ENCODE measurements around the gene GPLD1. TPM values are rescaled to one million over a fixed set of nuclear protein-coding genes. Genes with fewer than 3 reads are reported as not detected.

The GPLD1 gene
- total and polyA plus RNA-seq, 4 donors = 0.50 to 8.2 (median 5.9) TPM

DNA sequence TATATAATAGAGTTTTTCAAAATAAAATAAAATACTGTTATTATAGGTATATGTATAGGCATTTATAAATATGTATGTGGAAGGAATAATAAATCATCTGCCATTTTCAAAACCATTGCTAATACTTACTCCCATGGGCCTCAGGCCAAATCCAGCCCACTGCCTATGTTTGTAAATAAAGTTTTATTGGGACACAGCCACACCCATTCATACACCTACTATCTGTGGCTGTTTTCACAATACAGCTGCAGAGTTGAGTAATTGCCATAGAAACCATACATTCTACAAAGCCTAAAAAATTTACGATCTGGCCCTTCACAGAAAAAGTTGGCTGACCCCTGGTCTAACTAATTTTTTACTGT is 14.9 kb upstream of the GPLD1 start:
- ATAC-seq (ENCODE audit: low FRiP score) = no peak
- DNase-seq = no peak
- no peaks in the 10 kb centered on the region for H3K27me3 ChIP-seq (ENCODE audit: control insufficient read depth in 1 of 2, insufficient read depth in 2 of 2, low read length in 1 of 2)
- no peaks in the 10 kb centered on the region for H3K9me3 ChIP-seq (ENCODE audit: control insufficient read depth, low read length)
- peaks cover 3 to 4% of the 10 kb centered on the region in 2 donors for H3K36me3 ChIP-seq (ENCODE audit: control insufficient read depth in 1 of 2, insufficient read depth in 2 of 2, low read length in 1 of 2)
- WGBS, 2 donors = 87 to 90% methylated on average over 1 of the region's 1 CpG
- H3K27ac ChIP-seq (ENCODE audit: low read depth in 1 of 2, low read length in 2 of 2) = no peak overlapping the region
- H3K4me1 ChIP-seq (ENCODE audit: control insufficient read depth in 1 of 2, insufficient read depth in 2 of 2, low read length in 2 of 2) = no peaks in the 10 kb centered on the region
- no peak overlapping the region for H3K4me3 ChIP-seq (ENCODE audit: low read length in 2 of 2)
- intact Hi-C loops (cut with DNase I) = no loop called here

DNA sequence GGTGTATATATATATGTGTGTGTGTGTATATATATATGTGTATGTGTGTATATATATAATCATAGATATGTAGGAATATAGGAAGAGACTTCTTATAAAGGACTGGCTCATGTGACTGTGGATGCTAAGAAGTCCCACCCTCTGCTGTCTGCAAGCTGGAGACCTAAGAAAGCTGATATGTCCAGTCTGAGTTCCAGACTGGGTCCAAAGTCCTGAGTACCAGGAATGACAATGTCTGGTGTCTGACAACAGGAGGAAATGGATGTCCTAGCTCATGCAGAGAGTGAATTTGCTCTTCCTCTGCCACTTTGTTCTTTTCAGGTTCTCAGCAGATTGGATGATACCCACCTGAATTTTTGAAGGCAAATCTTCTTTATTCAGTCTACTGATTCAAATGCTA is 12.5 kb upstream of the GPLD1 start:
- peaks cover 3 to 4% of the 10 kb centered on the region in 2 donors for H3K36me3 ChIP-seq (ENCODE audit: control insufficient read depth in 1 of 2, insufficient read depth in 2 of 2, low read length in 1 of 2)
- H3K9me3 ChIP-seq (ENCODE audit: control insufficient read depth, low read length) = no peaks in the 10 kb centered on the region
- no peak overlapping the region for H3K4me3 ChIP-seq (ENCODE audit: low read length in 2 of 2)
- H3K27me3 ChIP-seq (ENCODE audit: control insufficient read depth in 1 of 2, insufficient read depth in 2 of 2, low read length in 1 of 2) = no peaks in the 10 kb centered on the region
- DNase-seq (no peak), ATAC-seq (ENCODE audit: low FRiP score) (no peak)
- H3K27ac ChIP-seq (ENCODE audit: low read depth in 1 of 2, low read length in 2 of 2) = no peak overlapping the region
- no peaks in the 10 kb centered on the region for H3K4me1 ChIP-seq (ENCODE audit: control insufficient read depth in 1 of 2, insufficient read depth in 2 of 2, low read length in 2 of 2)
- intact Hi-C loops (cut with DNase I) = no loop called here

DNA sequence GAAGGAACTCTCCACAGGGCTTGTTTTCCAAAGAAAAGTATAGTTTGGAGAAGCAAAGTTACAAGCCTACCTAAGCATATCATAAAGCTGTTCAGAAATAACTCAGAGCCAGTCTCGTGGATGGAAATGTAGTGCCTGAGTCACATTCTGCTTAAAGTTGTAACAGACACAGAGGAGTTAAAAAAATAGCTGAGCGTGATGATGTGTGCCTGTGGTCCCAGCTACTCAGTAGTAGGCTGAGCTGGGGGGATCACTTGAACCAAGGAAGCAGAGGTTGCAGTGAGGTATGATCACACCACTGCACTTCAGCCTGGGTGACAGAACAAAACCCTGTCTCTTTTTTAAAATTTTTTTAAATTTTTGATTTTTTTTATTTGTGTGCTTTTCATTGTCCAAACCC is 12.0 kb upstream of the GPLD1 start:
- intact Hi-C loops (cut with DNase I) = no loop called here
- Histone ChIP-seq H3K27me3 (ENCODE audit: control insufficient read depth in 1 of 2, insufficient read depth in 2 of 2, low read length in 1 of 2) (no peaks in the 10 kb centered on the region), H3K9me3 (ENCODE audit: control insufficient read depth, low read length) (no peaks in the 10 kb centered on the region), H3K4me3 (ENCODE audit: low read length in 2 of 2) (no peak overlapping the region), H3K4me1 (ENCODE audit: control insufficient read depth in 1 of 2, insufficient read depth in 2 of 2, low read length in 2 of 2) (no peaks in the 10 kb centered on the region), H3K27ac (ENCODE audit: low read depth in 1 of 2, low read length in 2 of 2) (no peak overlapping the region), H3K36me3 (ENCODE audit: control insufficient read depth in 1 of 2, insufficient read depth in 2 of 2, low read length in 1 of 2) (peaks cover 3 to 4% of the 10 kb centered on the region in 2 donors)
- WGBS, 2 donors = 48 to 49% methylated on average over 2 of the region's 2 CpGs
- no peak for DNase-seq
- ATAC-seq (ENCODE audit: low FRiP score) = no peak

DNA sequence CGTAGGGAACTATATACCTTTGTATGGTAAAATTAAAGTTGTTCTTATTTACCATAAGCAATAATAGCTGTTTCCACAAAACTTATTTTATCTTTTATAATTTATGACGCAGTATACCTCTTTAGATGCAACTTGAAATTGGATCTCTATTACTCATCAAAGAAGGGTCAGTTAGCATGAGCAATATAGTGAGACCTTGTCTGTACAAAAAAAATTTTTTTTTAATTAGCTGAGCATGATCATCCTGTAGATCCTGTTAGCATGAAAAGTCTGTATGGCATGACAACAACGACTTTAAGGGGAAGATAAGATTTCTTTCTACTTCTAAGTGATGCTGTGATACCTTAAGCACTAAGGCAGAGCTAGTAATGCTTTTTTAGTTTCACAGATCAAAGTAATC is 11.3 kb upstream of the GPLD1 start:
- ATAC-seq (ENCODE audit: low FRiP score) = no peak
- intact Hi-C loops (cut with DNase I) = no loop called here
- no peaks in the 10 kb centered on the region for H3K4me1 ChIP-seq (ENCODE audit: control insufficient read depth in 1 of 2, insufficient read depth in 2 of 2, low read length in 2 of 2)
- H3K9me3 ChIP-seq (ENCODE audit: control insufficient read depth, low read length) = no peaks in the 10 kb centered on the region
- WGBS, 2 donors = 87 to 91% methylated on average over 3 of the region's 3 CpGs
- H3K27me3 ChIP-seq (ENCODE audit: control insufficient read depth in 1 of 2, insufficient read depth in 2 of 2, low read length in 1 of 2) = no peaks in the 10 kb centered on the region
- no peak overlapping the region for H3K4me3 ChIP-seq (ENCODE audit: low read length in 2 of 2)
- H3K27ac ChIP-seq (ENCODE audit: low read depth in 1 of 2, low read length in 2 of 2) = no peak overlapping the region
- no peak for DNase-seq
- peaks cover 3 to 4% of the 10 kb centered on the region in 2 donors for H3K36me3 ChIP-seq (ENCODE audit: control insufficient read depth in 1 of 2, insufficient read depth in 2 of 2, low read length in 1 of 2)

DNA sequence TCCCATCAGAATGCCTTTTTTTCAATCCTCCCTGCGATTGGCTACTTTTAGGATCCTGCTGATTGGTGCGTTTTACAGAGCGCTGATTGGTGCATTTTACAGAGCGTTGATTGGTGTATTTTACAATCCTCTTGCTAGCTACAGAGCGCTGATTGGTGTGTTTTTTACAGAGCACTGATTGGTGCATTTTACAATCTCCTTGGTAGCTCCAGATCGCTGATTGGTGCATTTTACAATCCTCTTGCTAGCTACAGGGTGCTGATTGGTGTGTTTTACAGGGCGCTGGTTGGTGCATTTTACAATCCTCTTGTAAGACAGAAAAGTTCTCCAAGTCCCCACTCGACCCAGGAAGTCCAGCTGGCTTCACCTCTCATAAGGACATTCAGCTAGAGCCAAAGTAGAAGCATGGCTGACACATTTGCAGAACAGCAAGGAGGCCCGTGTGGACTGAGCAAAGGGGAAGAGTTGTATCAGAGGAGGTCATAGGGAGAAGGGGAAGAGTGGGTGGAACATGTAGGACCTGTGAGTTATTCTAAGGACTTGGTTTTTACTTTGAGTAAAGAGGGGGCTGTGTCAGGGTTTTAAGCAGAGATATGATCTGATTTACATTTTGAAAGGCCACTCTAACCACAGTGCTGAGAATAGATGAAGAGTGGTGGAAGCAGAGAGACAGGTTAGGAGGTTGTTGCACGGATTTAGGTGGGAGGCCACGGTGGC is 8.0 kb upstream of the GPLD1 start:
- intact Hi-C loops (cut with DNase I) = loop anchor here in 1 of 2 donors (10.0 kb wide), 1 partner anchor 63 kb away; no protein-coding TSS in a partner anchor
- Histone ChIP-seq H3K4me3 (ENCODE audit: low read length in 2 of 2) (no peak overlapping the region), H3K27me3 (ENCODE audit: control insufficient read depth in 1 of 2, insufficient read depth in 2 of 2, low read length in 1 of 2) (no peaks in the 10 kb centered on the region), H3K36me3 (ENCODE audit: control insufficient read depth in 1 of 2, insufficient read depth in 2 of 2, low read length in 1 of 2) (no peaks in the 10 kb centered on the region), H3K9me3 (ENCODE audit: control insufficient read depth, low read length) (no peaks in the 10 kb centered on the region), H3K27ac (ENCODE audit: low read depth in 1 of 2, low read length in 2 of 2) (no peak overlapping the region), H3K4me1 (ENCODE audit: control insufficient read depth in 1 of 2, insufficient read depth in 2 of 2, low read length in 2 of 2) (no peaks in the 10 kb centered on the region)
- ATAC-seq (ENCODE audit: low FRiP score) (no peak), DNase-seq (no peak)
- 85 to 93% methylated on average over 11 of the region's 11 CpGs for WGBS, 2 donors

DNA sequence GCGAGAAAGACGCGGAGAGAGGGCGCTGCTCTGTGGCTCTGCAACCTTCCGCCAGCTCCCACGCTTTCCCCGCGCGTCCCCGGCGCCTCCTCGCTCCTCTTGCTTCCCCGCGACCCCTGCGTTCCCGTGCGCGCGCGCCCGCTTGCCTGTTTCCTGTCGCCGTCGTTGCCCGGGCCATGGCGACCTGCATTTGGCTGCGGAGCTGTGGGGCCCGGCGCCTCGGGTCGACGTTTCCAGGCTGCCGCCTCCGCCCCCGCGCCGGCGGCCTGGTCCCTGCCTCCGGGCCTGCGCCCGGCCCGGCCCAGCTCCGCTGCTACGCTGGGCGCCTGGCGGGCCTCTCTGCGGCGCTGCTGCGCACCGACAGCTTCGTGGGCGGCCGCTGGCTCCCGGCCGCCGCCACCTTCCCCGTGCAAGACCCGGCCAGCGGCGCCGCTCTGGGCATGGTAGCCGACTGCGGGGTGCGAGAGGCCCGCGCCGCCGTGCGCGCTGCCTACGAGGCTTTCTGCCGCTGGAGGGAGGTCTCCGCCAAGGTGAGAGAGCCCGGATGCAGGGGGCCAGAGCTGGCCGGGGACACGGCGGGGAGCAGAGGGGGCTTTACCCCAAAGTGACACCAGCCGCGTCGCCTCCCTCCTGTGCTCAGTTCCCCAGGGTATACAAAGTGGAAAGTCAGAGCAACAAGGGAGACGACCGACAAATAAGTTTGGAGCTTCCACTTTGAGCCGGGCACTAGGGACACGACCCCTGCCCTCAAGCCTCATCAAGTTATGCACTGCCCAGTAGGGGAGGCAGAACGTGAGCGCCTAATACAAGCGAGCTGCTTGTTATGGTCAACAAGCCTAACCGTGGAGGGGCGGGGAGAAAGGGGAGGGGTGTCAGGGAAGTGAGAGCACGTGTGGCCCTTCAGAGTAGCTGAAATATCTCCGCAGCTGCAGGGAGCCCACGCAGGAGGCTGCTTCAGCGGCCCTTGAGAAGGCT is 5.7 kb upstream of the GPLD1 start, which contains the start of gene ALDH5A1:
Gene ALDH5A1 (plus strand): TSS at position 149 of the 975 bp plus-strand sequence. CDS start 28 bp downstream, at position 177.
- peak; percentile 88 for ATAC-seq (ENCODE audit: low FRiP score)
- no peaks in the 10 kb centered on the region for H3K4me1 ChIP-seq (ENCODE audit: control insufficient read depth in 1 of 2, insufficient read depth in 2 of 2, low read length in 2 of 2)
- peak; percentile 83 to 91 for DNase-seq
- no peaks in the 10 kb centered on the region for H3K9me3 ChIP-seq (ENCODE audit: control insufficient read depth, low read length)
- peak within 1 kb of the TSS; percentile 71 to 74 for H3K4me3 ChIP-seq (ENCODE audit: low read length in 2 of 2)
- intact Hi-C loops (cut with DNase I) = loop anchor here in 1 of 2 donors (10.0 kb wide), 1 partner anchor 60 kb away; no protein-coding TSS in a partner anchor
- 0% methylated on average over 83 to 93 of the region's 93 CpGs for WGBS, 2 donors
- H3K27ac ChIP-seq (ENCODE audit: low read depth in 1 of 2, low read length in 2 of 2) = peak within 1 kb of the TSS in 1 of 2 donors; percentile 60
- H3K27me3 ChIP-seq (ENCODE audit: control insufficient read depth in 1 of 2, insufficient read depth in 2 of 2, low read length in 1 of 2) = no peaks in the 10 kb centered on the region
- H3K36me3 ChIP-seq (ENCODE audit: control insufficient read depth in 1 of 2, insufficient read depth in 2 of 2, low read length in 1 of 2) = no peaks in the 10 kb centered on the region

DNA sequence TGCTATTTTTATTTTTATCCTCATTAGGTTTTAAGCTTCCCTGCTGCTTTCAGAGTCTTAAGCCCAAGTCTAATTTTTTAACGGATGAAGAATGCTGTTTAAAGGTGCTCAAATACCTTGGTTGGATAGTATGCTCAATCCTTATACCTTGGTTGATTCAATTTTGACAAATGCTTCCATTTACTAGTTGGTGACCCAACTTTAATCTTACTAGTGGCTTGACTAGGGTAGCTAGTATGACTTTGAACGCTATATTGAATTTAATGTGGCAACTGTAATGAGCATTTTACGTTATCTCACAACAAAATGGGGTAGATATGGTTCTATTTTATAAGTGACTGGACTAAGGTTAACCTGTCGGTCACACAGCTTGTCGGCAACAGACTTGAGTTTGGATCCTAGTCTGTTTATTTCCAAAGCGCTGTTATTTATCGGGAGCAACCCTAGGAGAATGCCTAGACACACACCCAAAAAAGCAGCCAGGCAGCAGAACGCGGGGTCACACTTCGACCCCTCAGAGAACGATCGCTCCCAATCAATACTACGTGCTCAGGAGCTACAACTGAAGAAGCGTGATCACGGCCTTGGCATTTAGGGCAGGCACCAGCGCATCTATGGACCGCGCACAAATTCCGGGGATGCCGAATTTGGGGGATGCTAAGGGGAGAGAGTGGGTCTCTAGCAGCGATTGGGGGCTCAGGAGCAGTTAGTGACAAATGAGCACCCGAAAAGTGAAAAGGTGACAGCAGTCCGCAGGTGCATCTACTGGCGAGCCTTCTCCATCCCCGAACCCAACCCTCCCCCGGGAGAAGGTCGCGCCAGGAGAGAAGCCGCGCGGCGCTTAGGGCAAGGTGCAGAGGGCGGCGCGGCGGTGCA is 4.8 kb upstream of the GPLD1 start:
- H3K27me3 ChIP-seq (ENCODE audit: control insufficient read depth in 1 of 2, insufficient read depth in 2 of 2, low read length in 1 of 2) = no peaks in the 10 kb centered on the region
- H3K4me3 ChIP-seq (ENCODE audit: low read length in 2 of 2) = peak overlapping the region; percentile 71 to 74
- peak overlapping the region in 1 of 2 donors; percentile 60 for H3K27ac ChIP-seq (ENCODE audit: low read depth in 1 of 2, low read length in 2 of 2)
- intact Hi-C loops (cut with DNase I) = loop anchor here in 1 of 2 donors (10.0 kb wide), 1 partner anchor 59 kb away; no protein-coding TSS in a partner anchor
- H3K9me3 ChIP-seq (ENCODE audit: control insufficient read depth, low read length) = no peaks in the 10 kb centered on the region
- 13 to 15% methylated on average over 36 of the region's 36 CpGs for WGBS, 2 donors
- ATAC-seq (ENCODE audit: low FRiP score) = no peak
- H3K36me3 ChIP-seq (ENCODE audit: control insufficient read depth in 1 of 2, insufficient read depth in 2 of 2, low read length in 1 of 2) = no peaks in the 10 kb centered on the region
- H3K4me1 ChIP-seq (ENCODE audit: control insufficient read depth in 1 of 2, insufficient read depth in 2 of 2, low read length in 2 of 2) = no peaks in the 10 kb centered on the region
- DNase-seq = no peak

DNA sequence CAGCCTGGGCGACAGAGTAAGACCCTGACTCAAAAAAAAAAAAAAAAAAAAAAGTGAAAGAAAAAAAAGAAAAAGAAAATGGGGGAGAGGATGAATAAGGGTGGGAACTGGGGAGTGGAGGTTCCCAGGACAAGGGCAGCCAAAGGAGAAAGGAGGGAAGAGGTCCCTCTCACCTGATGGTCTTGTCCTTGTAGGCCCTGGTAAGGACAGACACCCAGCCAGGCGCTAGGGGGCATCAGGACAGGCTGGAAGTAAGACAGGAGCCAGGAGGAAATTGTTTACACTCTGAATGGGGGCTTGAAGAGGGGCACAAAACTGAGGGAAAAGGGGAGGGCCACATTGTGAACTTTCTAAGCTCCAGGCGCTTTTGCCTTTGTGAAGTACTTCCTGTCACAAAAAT is 3.1 kb upstream of the GPLD1 start:
- Histone ChIP-seq H3K9me3 (ENCODE audit: control insufficient read depth, low read length) (no peaks in the 10 kb centered on the region), H3K27ac (ENCODE audit: low read depth in 1 of 2, low read length in 2 of 2) (no peak overlapping the region), H3K27me3 (ENCODE audit: control insufficient read depth in 1 of 2, insufficient read depth in 2 of 2, low read length in 1 of 2) (no peaks in the 10 kb centered on the region), H3K36me3 (ENCODE audit: control insufficient read depth in 1 of 2, insufficient read depth in 2 of 2, low read length in 1 of 2) (no peaks in the 10 kb centered on the region), H3K4me1 (ENCODE audit: control insufficient read depth in 1 of 2, insufficient read depth in 2 of 2, low read length in 2 of 2) (no peaks in the 10 kb centered on the region), H3K4me3 (ENCODE audit: low read length in 2 of 2) (no peak overlapping the region)
- ATAC-seq (ENCODE audit: low FRiP score) (no peak), DNase-seq (no peak)
- WGBS, 2 donors = 90% methylated on average over 3 of the region's 3 CpGs
- intact Hi-C loops (cut with DNase I) = loop anchor here in 1 of 2 donors (10.0 kb wide), 1 partner anchor 58 kb away; no protein-coding TSS in a partner anchor

Measured in aorta (tissue), 5 donors.